ENCODE data around the gene STEAP3.

DNA sequence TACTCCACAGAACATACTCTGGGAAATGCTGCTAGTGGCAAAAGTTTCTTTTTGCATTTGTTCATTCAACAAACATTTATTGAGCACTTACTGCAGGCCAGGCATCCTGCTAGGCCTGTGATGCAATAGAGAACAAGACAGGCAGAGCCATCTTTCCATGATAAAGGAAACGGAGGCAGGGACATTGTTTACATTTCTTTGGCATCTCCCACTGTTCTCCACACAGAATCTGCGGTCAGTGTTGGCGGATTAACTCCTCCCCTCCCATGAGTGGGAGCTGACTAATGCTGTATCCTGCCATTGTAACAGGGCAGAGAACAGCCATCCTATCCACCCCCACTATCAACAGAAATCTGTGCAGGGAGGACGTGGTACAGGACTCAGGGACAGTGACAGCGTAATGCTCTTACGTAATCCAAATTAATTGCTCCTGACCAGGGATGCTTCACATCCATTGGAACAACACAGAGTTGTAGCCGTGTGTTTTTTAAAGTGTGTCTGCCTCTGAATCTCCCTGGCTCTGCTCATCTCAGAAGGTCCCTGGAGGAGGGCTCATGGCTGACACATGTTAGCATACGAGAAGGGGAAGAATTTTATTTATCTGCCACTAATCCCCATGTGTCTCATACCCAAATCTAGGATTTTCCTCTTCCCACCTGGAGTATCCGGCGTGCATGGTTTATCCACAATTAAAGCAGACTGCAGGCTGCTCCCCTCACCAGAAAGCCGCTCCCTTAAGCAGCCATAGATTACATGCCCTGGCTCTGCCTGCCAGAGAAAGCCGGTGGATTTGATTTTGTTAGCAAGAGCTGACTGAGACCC is 32.3 kb downstream of the STEAP3 start:
- TF ChIP-seq CTCF (IDR thresholded peaks at IDR 0.05) (no peak), POLR2A (IDR thresholded peaks at IDR 0.05) (no peak)
